ENCODE results near the gene TMCO5A. TPM values are rescaled to one million over a fixed set of nuclear protein-coding genes. Genes with fewer than 3 reads are reported as not detected.
A peak's percentile ranks its signal among the peaks of the same experiment; 100 is the strongest.

Gene TMCO5A
- total RNA-seq, 1 donor from 2014 or later: not detected

- no peak for TF ChIP-seq CTCF (IDR thresholded peaks at IDR 0.05; ENCODE audit: unreplicated experiment)
- H3K9me3 Mint-ChIP-seq: peaks cover 5% of the 10 kb centered on the region
- no peak overlapping the region for H3K27ac Mint-ChIP-seq
- H3K4me3 Mint-ChIP-seq: no peak overlapping the region
- no peak for DNase-seq (ENCODE audit: low spot score in 2 of 2, unreplicated experiment in 2 of 2)
- H3K27me3 Mint-ChIP-seq (ENCODE audit: low read depth): no peaks in the 10 kb centered on the region
- H3K36me3 Mint-ChIP-seq: no peaks in the 10 kb centered on the region
- peaks cover 12% of the 10 kb centered on the region for H3K4me1 Mint-ChIP-seq
Observed at GRCh38 chr15:37898362-37898761, 36.1 kb upstream of the TMCO5A start.

- no peak for TF ChIP-seq CTCF (IDR thresholded peaks at IDR 0.05; ENCODE audit: unreplicated experiment)
- peaks cover 12% of the 10 kb centered on the region for H3K4me1 Mint-ChIP-seq
- DNase-seq (ENCODE audit: low spot score in 2 of 2, unreplicated experiment in 2 of 2): no peak
- no peaks in the 10 kb centered on the region for H3K27me3 Mint-ChIP-seq (ENCODE audit: low read depth)
- H3K36me3 Mint-ChIP-seq: no peaks in the 10 kb centered on the region
- H3K9me3 Mint-ChIP-seq: peaks cover 5% of the 10 kb centered on the region
- H3K4me3 Mint-ChIP-seq: no peak overlapping the region
- H3K27ac Mint-ChIP-seq: peak overlapping the region; percentile 22
Observed at GRCh38 chr15:37900326-37901221, 33.9 kb upstream of the TMCO5A start.

- H3K27me3 Mint-ChIP-seq (ENCODE audit: low read depth): no peaks in the 10 kb centered on the region
- H3K36me3 Mint-ChIP-seq: no peaks in the 10 kb centered on the region
- DNase-seq (ENCODE audit: low spot score in 2 of 2, unreplicated experiment in 2 of 2): no peak
- peaks cover 13% of the 10 kb centered on the region for H3K4me1 Mint-ChIP-seq
- H3K27ac Mint-ChIP-seq: no peak overlapping the region
- H3K4me3 Mint-ChIP-seq: no peak overlapping the region
- H3K9me3 Mint-ChIP-seq: no peaks in the 10 kb centered on the region
- TF ChIP-seq CTCF (IDR thresholded peaks at IDR 0.05; ENCODE audit: unreplicated experiment): no peak
Observed at GRCh38 chr15:37902126-37902525, 32.3 kb upstream of the TMCO5A start.

- Mint-ChIP-seq H3K27me3 (ENCODE audit: low read depth) (no peaks in the 10 kb centered on the region), H3K36me3 (no peaks in the 10 kb centered on the region), H3K27ac (no peak overlapping the region), H3K4me1 (peaks cover 26% of the 10 kb centered on the region), H3K4me3 (no peak overlapping the region), H3K9me3 (no peaks in the 10 kb centered on the region)
- no peak for TF ChIP-seq CTCF (IDR thresholded peaks at IDR 0.05; ENCODE audit: unreplicated experiment)
- no peak for DNase-seq (ENCODE audit: low spot score in 2 of 2, unreplicated experiment in 2 of 2)
Observed at GRCh38 chr15:37903919-37904625, 30.4 kb upstream of the TMCO5A start.

GRCh38 chr15:37907136-37907535 is 27.3 kb upstream of the TMCO5A start:
- DNase-seq (ENCODE audit: low spot score in 2 of 2, unreplicated experiment in 2 of 2): no peak
- Mint-ChIP-seq H3K4me1 (peaks cover 14% of the 10 kb centered on the region), H3K27ac (no peak overlapping the region), H3K9me3 (no peaks in the 10 kb centered on the region), H3K27me3 (ENCODE audit: low read depth) (no peaks in the 10 kb centered on the region), H3K36me3 (no peaks in the 10 kb centered on the region), H3K4me3 (no peak overlapping the region)
- TF ChIP-seq CTCF (IDR thresholded peaks at IDR 0.05; ENCODE audit: unreplicated experiment): no peak

All from mesothelial cell of epicardium (in vitro differentiated cells).